ENCODE measurements around the gene DDX56.

Gene DDX56

GRCh38 chr7:44595934-44596635 is 22.4 kb upstream of the DDX56 start:
- no peak for DNase-seq (ENCODE audit: low read depth)
- TF ChIP-seq CTCF (conservative IDR thresholded peaks at IDR 0.05; ENCODE audit: low read depth, low read length), result peak; percentile 19
- H3K4me3 ChIP-seq (ENCODE audit: low read length), result no peak overlapping the region

- no peak for DNase-seq (ENCODE audit: low read depth)
- H3K4me3 ChIP-seq (ENCODE audit: low read length), result no peak overlapping the region
- no peak for TF ChIP-seq CTCF (conservative IDR thresholded peaks at IDR 0.05; ENCODE audit: low read depth, low read length)
These were observed 17.2 kb upstream of the DDX56 start for GRCh38 chr7:44590910-44591309.

GRCh38 chr7:44587843-44588711 is 14.4 kb upstream of the DDX56 start:
- DNase-seq (ENCODE audit: low read depth), result no peak
- peak; percentile 64 for TF ChIP-seq CTCF (conservative IDR thresholded peaks at IDR 0.05; ENCODE audit: low read depth, low read length)
- H3K4me3 ChIP-seq (ENCODE audit: low read length), result no peak overlapping the region

- no peak for TF ChIP-seq CTCF (conservative IDR thresholded peaks at IDR 0.05; ENCODE audit: low read depth, low read length)
- H3K4me3 ChIP-seq (ENCODE audit: low read length), result peak overlapping the region; percentile 57
- no peak for DNase-seq (ENCODE audit: low read depth)
These were observed 9.6 kb upstream of the DDX56 start for GRCh38 chr7:44583146-44583865.

GRCh38 chr7:44581879-44582603 is 8.3 kb upstream of the DDX56 start, which contains the start of gene TMED4:
Gene TMED4, minus strand, starts transcription at chr7:44582231. Its CDS starts 25 bp downstream, at chr7:44582206.
- TF ChIP-seq CTCF (conservative IDR thresholded peaks at IDR 0.05; ENCODE audit: low read depth, low read length), result no peak
- H3K4me3 ChIP-seq (ENCODE audit: low read length), result peak within 1 kb of the TSS; percentile 81
- peak; percentile 92 for DNase-seq (ENCODE audit: low read depth)
